GM12875 (cell line): ENCODE measurements around the gene KANK2.
"Not testable (repeated sequence)": the region's sequence is repeated elsewhere in the genome, so short reads cannot be mapped to it uniquely, and the experiment has no call there.

ENCODE experiments used
- H3K4me3 ChIP-seq: one replicate; pipeline ENCODE4 v1.5.1; 2011; ENCODE audit warnings: low read depth, low read length, control low read depth
- TF ChIP-seq, protein P1 (sequence below): IDR thresholded peaks from 2 replicates; pipeline ENCODE4 v1.5.1; 2011; ENCODE audit warnings: low read depth, mild to moderate bottlenecking, control low read depth, inconsistent platforms, low read length, moderate library complexity, borderline replicate concordance; ENCODE audit not compliant: insufficient read depth

KANK2 gene

DNA sequence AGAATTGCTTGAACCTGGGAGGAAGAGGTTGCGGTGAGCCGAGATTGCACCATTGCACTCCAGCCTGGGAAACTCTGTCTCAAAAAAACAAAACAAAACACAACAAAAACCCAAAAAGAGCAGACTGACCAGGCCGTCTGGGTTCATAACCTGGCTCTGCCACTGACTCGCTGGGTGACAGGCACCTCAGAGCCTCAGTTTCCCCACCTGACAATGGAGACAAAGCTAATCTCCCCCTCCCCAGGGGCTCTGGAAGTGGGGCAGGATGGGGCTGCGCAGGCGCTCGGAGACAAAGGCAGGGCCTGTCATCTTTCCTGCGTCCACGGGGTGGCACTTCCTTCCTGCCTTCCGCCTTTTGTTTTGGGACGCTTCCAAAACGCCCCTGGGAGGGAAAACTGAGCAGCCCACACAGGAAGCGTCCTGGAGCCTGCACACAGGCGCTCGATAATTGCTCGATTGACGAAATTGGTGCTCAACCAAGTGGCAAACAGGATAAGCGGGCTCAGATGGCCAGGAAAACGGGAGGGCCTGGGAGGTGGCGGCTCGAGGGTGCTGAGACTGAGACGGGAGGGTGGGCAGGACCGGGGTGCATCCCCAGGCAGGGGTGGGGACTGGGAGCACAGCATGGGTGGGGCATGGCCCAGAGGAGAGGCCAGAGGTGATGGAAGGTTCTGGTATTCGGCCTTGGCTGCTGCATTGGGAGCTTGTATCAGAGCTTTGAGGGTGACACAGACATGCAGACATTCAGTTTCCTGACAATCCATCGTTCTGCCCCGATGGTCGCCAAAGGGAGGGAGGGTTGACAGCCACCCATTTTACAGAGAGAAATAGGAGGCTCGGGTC, 59.6 kb downstream of the KANK2 start:
- TF ChIP-seq, protein P1, sequence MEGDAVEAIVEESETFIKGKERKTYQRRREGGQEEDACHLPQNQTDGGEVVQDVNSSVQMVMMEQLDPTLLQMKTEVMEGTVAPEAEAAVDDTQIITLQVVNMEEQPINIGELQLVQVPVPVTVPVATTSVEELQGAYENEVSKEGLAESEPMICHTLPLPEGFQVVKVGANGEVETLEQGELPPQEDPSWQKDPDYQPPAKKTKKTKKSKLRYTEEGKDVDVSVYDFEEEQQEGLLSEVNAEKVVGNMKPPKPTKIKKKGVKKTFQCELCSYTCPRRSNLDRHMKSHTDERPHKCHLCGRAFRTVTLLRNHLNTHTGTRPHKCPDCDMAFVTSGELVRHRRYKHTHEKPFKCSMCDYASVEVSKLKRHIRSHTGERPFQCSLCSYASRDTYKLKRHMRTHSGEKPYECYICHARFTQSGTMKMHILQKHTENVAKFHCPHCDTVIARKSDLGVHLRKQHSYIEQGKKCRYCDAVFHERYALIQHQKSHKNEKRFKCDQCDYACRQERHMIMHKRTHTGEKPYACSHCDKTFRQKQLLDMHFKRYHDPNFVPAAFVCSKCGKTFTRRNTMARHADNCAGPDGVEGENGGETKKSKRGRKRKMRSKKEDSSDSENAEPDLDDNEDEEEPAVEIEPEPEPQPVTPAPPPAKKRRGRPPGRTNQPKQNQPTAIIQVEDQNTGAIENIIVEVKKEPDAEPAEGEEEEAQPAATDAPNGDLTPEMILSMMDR: peak; percentile 73
- no peak overlapping the region for H3K4me3 ChIP-seq

DNA sequence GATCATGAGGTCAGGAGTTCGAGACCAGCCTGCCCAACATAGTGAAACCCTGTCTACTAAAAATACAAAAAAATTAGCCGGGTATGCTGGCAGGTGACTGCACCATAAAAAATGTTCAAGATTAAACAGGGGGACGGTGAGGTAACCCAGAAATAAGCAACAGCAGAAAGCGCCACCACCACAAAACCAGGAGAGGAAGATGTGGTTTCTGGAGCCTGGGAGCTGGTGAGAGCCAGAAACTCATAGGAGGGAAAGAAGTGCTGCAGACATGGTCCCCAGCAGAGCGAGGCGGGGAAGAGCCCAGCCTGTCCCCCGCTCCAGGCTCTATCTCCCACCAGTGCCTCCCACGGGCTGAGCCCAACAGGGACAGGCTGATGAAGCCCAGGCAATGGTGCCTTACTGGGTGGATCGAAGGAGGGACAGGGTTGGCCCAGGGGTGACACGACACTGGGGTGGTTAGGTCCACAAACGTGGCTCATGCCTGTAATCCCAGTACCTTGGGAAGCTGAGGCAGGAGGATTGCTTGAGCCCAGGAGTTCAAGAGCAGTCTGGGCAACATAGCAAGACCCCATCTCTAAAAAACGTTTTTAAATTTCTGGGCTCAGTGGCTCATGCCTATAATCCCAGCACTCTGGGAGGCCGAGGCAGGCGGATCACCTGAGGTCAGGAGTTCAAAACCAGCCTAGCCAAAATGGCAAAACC, 60.8 kb downstream of the KANK2 start:
- TF ChIP-seq, protein P1: no peak
- no peak overlapping the region for H3K4me3 ChIP-seq

DNA sequence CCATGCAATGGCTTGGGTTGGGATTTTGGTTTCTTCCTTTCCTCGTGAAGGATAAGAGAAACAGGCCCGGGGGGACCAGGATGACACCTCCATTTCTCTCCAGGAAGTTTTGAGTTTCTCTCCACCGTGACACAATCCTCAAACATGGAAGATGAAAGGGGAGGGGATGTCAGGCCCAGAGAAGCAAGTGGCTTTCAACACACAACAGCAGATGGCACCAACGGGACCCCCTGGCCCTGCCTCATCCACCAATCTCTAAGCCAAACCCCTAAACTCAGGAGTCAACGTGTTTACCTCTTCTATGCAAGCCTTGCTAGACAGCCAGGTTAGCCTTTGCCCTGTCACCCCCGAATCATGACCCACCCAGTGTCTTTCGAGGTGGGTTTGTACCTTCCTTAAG, 65.9 kb downstream of the KANK2 start:
- TF ChIP-seq, protein P1: no peak
- no peak overlapping the region for H3K4me3 ChIP-seq

DNA sequence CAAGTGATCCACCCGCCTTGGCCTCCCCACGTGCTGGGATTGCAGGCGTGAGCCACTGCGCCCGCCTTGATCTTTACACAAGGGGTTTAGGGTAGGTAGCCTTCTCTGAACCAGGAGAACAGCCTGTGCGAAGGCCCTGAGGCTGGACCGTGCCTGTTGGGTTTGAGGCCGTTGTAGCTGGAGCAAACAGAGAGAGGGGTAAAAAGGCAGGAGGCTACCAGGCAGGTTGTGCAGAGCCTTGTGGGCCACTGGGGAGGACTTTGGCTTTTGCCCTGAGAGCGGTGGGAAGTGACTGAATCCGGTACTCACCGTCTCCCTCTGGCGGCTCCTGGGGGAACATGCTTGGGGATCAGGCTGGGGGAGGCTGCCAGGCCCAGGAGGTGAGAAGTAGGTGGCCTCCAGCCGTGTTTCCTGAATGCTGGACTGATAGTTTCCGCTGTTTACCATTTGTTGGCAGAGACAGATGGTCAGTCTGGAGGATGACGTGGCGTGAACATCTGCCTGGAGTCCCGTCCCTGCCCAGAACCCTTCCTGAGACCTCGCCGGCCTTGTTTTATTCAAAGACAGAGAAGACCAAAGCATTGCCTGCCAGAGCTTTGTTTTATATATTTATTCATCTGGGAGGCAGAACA, 66.4 kb downstream of the KANK2 start:
- TF ChIP-seq, protein P1: peak; percentile 91
- H3K4me3 ChIP-seq: no peak overlapping the region

DNA sequence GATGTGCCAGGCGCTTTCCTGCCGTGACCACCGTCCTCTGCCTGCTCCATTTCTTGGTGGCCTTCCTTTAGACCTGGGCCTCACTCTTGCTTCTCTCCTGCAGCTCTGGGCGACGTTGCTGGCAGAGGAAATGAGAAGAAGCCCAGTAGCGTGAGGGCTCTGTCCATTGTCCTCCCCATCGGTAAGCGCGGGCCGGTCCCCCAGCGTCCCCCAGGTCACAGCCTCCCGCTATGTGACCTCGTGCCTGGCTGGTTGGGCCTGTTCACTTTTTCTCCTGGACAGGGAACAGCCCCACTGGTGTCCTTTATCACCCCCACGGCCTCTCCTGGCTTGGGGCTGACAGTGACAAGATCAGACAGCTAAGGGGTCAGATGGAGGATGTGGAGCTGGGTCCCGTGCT, 69.4 kb downstream of the KANK2 start:
- no peak overlapping the region for H3K4me3 ChIP-seq
- TF ChIP-seq, protein P1: no peak

DNA sequence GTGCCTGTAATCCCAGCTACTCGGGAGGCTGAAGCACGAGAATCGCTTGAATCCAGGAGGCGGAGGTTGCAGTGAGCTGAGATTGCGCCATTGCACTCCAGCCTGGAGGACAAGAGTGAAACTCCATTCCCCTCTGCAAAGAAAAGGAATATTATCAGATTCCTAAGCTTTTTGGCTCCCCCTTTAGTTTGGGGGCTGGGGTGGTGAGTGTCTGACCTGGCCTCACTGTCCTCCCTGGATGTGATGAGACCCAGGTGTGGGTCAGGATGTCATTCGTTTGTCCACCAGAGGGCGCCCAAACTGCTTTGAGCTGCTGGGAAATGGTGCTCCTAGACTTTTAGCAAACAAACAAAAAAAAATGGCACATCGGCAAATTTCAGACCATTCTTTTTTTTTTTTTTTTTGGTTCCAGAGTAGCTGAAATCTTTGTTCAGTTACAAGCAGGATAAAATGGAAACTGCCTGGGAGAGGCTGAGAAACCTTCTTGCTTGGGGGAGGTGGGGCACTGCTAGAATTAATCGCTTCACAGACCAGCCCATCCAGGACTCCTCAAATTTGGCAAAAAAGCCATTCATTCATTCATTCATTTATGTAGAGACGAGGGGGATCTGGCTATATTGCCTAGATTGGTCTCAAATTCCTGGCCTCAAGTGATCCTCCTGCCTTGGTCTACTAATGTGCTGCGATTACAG, 71.2 kb downstream of the KANK2 start:
- no peak overlapping the region for H3K4me3 ChIP-seq
- TF ChIP-seq, protein P1: peak; percentile 72

DNA sequence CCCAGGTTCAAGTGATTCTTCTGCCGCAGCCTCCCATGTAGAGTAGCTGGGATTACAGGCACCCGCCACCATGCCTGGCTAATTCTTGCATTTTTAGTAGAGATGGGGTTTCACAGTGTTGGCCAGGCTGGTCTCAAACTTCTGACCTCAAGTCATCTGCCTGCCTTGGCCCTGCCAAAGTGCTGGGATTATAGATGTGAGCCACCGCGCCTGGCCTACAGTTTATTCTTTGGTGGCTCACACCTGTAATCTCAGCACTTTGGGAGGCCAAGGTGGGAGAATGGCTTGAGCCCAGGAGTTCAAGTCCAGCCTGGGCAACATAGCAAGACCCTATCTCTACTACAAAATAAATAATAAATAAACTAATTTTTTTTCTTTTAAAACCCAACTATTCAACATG, 73.2 kb downstream of the KANK2 start:
- H3K4me3 ChIP-seq: not testable (repeated sequence)
